Mesenchymal stem cell (in vitro differentiated cells and primary cell): ENCODE data around the gene TMEM222.

Source experiments
- DNase-seq: peaks from one replicate; pipeline ENCODE4 v3.0.0-alpha.2; 2013
- H2AFZ ChIP-seq: one replicate; pipeline ENCODE4 v1.6.1; 2013; ENCODE audit warnings: low read depth, mild to moderate bottlenecking, control low read depth, inconsistent platforms, low read length, moderate library complexity
- H2AK5ac ChIP-seq: 2 replicates; pipeline ENCODE4 v1.6.1; 2013; ENCODE audit warnings: low read length, moderate library complexity, mild to moderate bottlenecking, inconsistent platforms; ENCODE audit not compliant: severe bottlenecking
- H2BK120ac ChIP-seq: one replicate; pipeline ENCODE4 v1.6.1; 2013; ENCODE audit warnings: low read depth, mild to moderate bottlenecking, inconsistent platforms, low read length, moderate library complexity
- H2BK12ac ChIP-seq, 2 experiments: one replicate each; pipeline ENCODE4 v1.6.1; 2013; ENCODE audit warnings: inconsistent platforms in 2 of 2, low read length in 2 of 2, mild to moderate bottlenecking in 2 of 2, moderate library complexity in 2 of 2, control low read depth in 1 of 2
- H2BK15ac ChIP-seq: one replicate; pipeline ENCODE4 v1.6.1; 2013; ENCODE audit warnings: mild to moderate bottlenecking, low read depth, inconsistent platforms; ENCODE audit not compliant: poor library complexity, severe bottlenecking
- H2BK5ac ChIP-seq: 2 replicates; pipeline ENCODE4 v1.6.1; 2013; ENCODE audit warnings: low read depth, mild to moderate bottlenecking, low read length, control low read depth, inconsistent platforms; ENCODE audit not compliant: poor library complexity, severe bottlenecking
- H3K14ac ChIP-seq, 2 experiments: one replicate each; pipeline ENCODE4 v1.6.1; 2013; ENCODE audit warnings: inconsistent platforms in 2 of 2, low read length in 2 of 2, control low read depth in 1 of 2, mild to moderate bottlenecking in 1 of 2, moderate library complexity in 1 of 2
- H3K18ac ChIP-seq, 2 experiments: one replicate each; pipeline ENCODE4 v1.6.1; 2013; ENCODE audit warnings: inconsistent platforms in 2 of 2, low read length in 2 of 2, control low read depth in 1 of 2, low read depth in 1 of 2, mild to moderate bottlenecking in 1 of 2
- H3K23ac ChIP-seq, 2 experiments: one replicate each; pipeline ENCODE4 v1.6.1; 2013; ENCODE audit warnings: inconsistent platforms in 2 of 2, low read length in 2 of 2, mild to moderate bottlenecking in 2 of 2, moderate library complexity in 2 of 2, control low read depth in 1 of 2
- H3K27ac ChIP-seq: 2 replicates; pipeline ENCODE4 v1.5.1; 2013; ENCODE audit warnings: mild to moderate bottlenecking, moderate library complexity, low read length, control low read depth, inconsistent platforms; ENCODE audit not compliant: poor library complexity, severe bottlenecking
- H3K27me3 ChIP-seq, 2 experiments: 2 replicates each; pipeline versions ENCODE4 v1.6.1 to v1.7.0; 2013; ENCODE audit warnings: low read length in 2 of 2, mild to moderate bottlenecking in 2 of 2, moderate library complexity in 2 of 2, control low read depth in 1 of 2, inconsistent platforms in 1 of 2; ENCODE audit not compliant: control insufficient read depth in 1 of 2, insufficient read depth in 1 of 2
- H3K36me3 ChIP-seq, 2 experiments: 2 replicates each; pipeline versions ENCODE4 v1.6.1 to v1.7.0; 2013; ENCODE audit warnings: low read length in 2 of 2, control low read depth in 1 of 2, inconsistent platforms in 1 of 2, low read depth in 1 of 2, mild to moderate bottlenecking in 1 of 2; ENCODE audit not compliant: insufficient read depth in 2 of 2, control insufficient read depth in 1 of 2
- H3K4ac ChIP-seq, 2 experiments: one replicate each; pipeline ENCODE4 v1.6.1; 2013; ENCODE audit warnings: inconsistent platforms in 2 of 2, low read length in 2 of 2, mild to moderate bottlenecking in 2 of 2, moderate library complexity in 2 of 2, control low read depth in 1 of 2, low read depth in 1 of 2
- H3K4me1 ChIP-seq: 2 replicates; pipeline ENCODE4 v1.6.1; 2013; ENCODE audit warnings: low read depth, low read length, control low read depth; ENCODE audit not compliant: control insufficient read depth, insufficient read depth
- H3K4me2 ChIP-seq: 2 replicates; pipeline ENCODE4 v1.6.1; 2013; ENCODE audit warnings: low read length, mild to moderate bottlenecking, inconsistent platforms; ENCODE audit not compliant: poor library complexity, severe bottlenecking
- H3K4me3 ChIP-seq, 2 experiments: 2 replicates each; pipeline versions ENCODE4 v1.5.1 to v1.7.0; 2013; ENCODE audit warnings: low read length in 2 of 2, mild to moderate bottlenecking in 2 of 2, control low read depth in 1 of 2, low read depth in 1 of 2; ENCODE audit not compliant: insufficient read depth in 1 of 2
- H3K79me1 ChIP-seq: replicated peaks from 2 replicates; pipeline ENCODE4 v1.6.1; 2013; ENCODE audit warnings: mild to moderate bottlenecking, control low read depth, low read length, inconsistent platforms; ENCODE audit not compliant: poor library complexity, severe bottlenecking
- H3K9ac ChIP-seq: 2 replicates; pipeline ENCODE4 v1.7.0; 2013; ENCODE audit warnings: mild to moderate bottlenecking, low read length, moderate library complexity
- H3K9me3 ChIP-seq: 2 replicates; pipeline ENCODE4 v1.7.0; 2013; ENCODE audit warnings: mild to moderate bottlenecking, low read length; ENCODE audit not compliant: control insufficient read depth
- H4K8ac ChIP-seq: one replicate; pipeline ENCODE4 v1.6.1; 2013; ENCODE audit warnings: inconsistent platforms, mild to moderate bottlenecking, low read length, moderate library complexity
- H4K91ac ChIP-seq: one replicate; pipeline ENCODE4 v1.6.1; 2013; ENCODE audit warnings: mild to moderate bottlenecking, low read length, inconsistent platforms
- WGBS: methylation state at CpG from one replicate; pipeline ENCODE4 v1.1.7; 2013; ENCODE audit warnings: mixed read lengths; 5-methylcytosine and 5-hydroxymethylcytosine counted together

TMEM222 gene

DNA sequence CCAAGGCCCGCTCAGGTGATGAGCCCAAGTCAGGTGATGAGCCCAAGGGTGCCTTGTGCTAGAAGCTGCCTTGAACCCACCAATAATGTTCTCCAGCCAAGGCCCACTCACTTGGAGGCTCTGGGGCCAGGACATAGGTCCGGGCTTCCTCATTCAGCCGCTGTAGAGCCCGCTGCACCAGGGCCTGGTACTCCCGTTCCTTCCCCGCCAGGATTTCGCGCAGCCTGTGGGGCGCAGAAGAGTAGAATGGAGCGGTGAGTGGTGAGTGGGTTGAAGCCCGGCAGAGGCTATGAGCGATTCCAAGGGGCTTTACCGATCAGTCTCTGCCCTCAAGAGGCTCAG lies 34.3 kb downstream of the TMEM222 start:
- over 99% methylated on average over 13 of the region's 13 CpGs for WGBS
- no peak overlapping the region for H2AFZ ChIP-seq
- H3K27ac ChIP-seq: no peak overlapping the region
- no peak overlapping the region for H3K9ac ChIP-seq
- H2AK5ac ChIP-seq: no peak overlapping the region
- peaks cover 14% of the 10 kb centered on the region for H3K4me1 ChIP-seq
- no peak overlapping the region for H4K91ac ChIP-seq
- H3K23ac ChIP-seq: no peak overlapping the region
- no peak overlapping the region for H2BK15ac ChIP-seq
- no peak overlapping the region for H2BK120ac ChIP-seq
- H3K4ac ChIP-seq: no peak overlapping the region
- no peak overlapping the region for H3K4me2 ChIP-seq
- no peak overlapping the region for H3K18ac ChIP-seq
- H3K79me1 ChIP-seq: no peaks in the 10 kb centered on the region
- peaks cover 0 to 1% of the 10 kb centered on the region in 2 experiments for H3K27me3 ChIP-seq
- peaks cover 66 to 68% of the 10 kb centered on the region in 2 experiments for H3K36me3 ChIP-seq
- H2BK5ac ChIP-seq: no peak overlapping the region
- H3K14ac ChIP-seq: no peak overlapping the region
- no peaks in the 10 kb centered on the region for H3K9me3 ChIP-seq
- no peak overlapping the region for H2BK12ac ChIP-seq
- H4K8ac ChIP-seq: no peak overlapping the region
- no peak for DNase-seq
- no peak overlapping the region for H3K4me3 ChIP-seq

DNA sequence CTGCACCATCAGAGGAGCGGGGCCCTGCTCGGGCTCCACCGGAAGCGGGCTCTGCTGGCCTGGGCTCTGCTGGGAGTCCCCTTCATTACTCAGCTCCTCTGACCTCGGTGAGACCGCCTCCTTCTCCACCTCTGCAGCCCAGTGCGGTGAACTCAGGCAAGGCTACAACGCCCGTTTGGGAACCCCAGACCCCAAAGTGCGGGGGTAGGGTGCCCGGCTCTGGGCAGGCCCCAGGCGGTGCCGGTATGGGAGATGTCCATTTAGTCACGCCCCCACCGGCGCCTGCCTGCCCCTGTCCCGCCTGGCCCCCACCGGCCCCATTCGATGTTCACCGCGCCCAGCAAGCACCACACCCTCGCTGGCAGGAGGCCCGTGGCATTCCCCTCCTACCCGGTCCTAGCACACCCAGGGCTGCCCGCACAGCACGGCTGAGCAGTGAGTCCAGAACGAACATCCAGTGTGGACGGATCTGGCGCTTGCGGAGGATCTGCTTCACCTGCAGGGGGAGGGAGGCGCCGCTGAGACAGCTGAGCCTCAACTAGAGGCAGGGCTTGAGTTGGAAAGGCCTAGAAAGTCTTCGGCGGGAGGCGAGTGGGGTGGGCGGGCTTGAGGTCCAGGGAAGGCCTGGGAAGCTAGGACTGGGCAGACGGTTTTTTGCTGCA lies 34.8 kb downstream of the TMEM222 start:
- Histone ChIP-seq H2BK5ac (no peak overlapping the region), H3K27ac (no peak overlapping the region), H3K9me3 (no peaks in the 10 kb centered on the region), H3K9ac (no peak overlapping the region), H3K4me3 (no peak overlapping the region), H3K27me3 (no peaks in the 10 kb centered on the region), H4K8ac (no peak overlapping the region), H4K91ac (no peak overlapping the region), H3K18ac (no peak overlapping the region), H3K4me2 (no peak overlapping the region), H3K4me1 (peaks cover 12% of the 10 kb centered on the region), H3K79me1 (no peaks in the 10 kb centered on the region), H3K14ac (no peak overlapping the region), H3K23ac (no peak overlapping the region), H3K4ac (no peak overlapping the region), H2AFZ (no peak overlapping the region), H2BK15ac (no peak overlapping the region), H3K36me3 (peaks cover 71 to 74% of the 10 kb centered on the region in 2 experiments), H2AK5ac (no peak overlapping the region), H2BK120ac (no peak overlapping the region), H2BK12ac (no peak overlapping the region)
- WGBS: 89% methylated on average over 37 of the region's 37 CpGs
- DNase-seq: no peak

DNA sequence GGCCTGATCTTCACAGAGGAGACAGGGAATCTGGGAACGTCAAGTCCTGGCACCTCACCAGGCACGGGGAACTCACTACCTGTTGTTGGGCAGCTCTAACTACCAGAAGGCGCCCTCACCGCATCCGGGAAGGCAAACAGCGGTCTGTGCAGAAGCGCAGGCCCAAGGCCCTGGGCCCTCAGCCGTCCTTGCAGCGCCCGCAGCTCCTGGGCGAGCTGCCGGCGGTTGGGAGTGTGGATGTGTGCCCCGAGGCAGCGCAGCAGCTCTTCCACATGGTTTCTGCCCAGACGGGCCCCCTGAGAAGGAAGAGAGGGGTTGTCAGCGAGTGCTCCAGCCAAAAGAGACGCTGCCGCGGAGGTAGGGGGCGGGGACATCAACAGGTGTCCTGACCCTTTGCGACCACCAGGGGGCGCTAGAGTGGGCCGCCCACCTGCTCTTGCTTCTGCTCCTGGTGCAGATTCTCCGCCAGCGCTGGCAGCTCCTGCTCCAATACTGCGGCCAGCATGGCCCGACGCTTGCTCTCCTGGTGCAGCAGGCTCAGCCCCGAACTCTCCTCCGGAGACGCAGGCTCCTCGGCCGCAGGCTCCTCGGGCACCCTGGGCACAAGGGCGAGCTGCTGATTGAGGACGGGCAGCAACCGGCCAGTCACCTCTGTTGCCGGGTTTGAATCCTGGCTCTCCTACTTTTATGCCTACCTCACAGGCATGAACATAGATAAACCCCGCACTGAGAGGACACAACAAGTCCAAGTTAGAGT lies 35.5 kb downstream of the TMEM222 start:
- no peaks in the 10 kb centered on the region for H3K27me3 ChIP-seq
- no peak overlapping the region for H2BK15ac ChIP-seq
- H2BK5ac ChIP-seq: no peak overlapping the region
- no peak overlapping the region for H3K4ac ChIP-seq
- H4K91ac ChIP-seq: no peak overlapping the region
- no peak overlapping the region for H3K23ac ChIP-seq
- no peak overlapping the region for H2AFZ ChIP-seq
- 39% methylated on average over 39 of the region's 40 CpGs for WGBS
- H3K79me1 ChIP-seq: no peaks in the 10 kb centered on the region
- H2BK120ac ChIP-seq: no peak overlapping the region
- no peak overlapping the region for H2BK12ac ChIP-seq
- peaks cover 77 to 81% of the 10 kb centered on the region in 2 experiments for H3K36me3 ChIP-seq
- H2AK5ac ChIP-seq: no peak overlapping the region
- H3K18ac ChIP-seq: no peak overlapping the region
- no peak overlapping the region for H3K4me3 ChIP-seq
- H3K4me2 ChIP-seq: no peak overlapping the region
- no peak overlapping the region for H4K8ac ChIP-seq
- DNase-seq: peak; percentile 55
- no peaks in the 10 kb centered on the region for H3K9me3 ChIP-seq
- no peak overlapping the region for H3K9ac ChIP-seq
- no peak overlapping the region for H3K27ac ChIP-seq
- H3K14ac ChIP-seq: no peak overlapping the region
- peaks cover 12% of the 10 kb centered on the region for H3K4me1 ChIP-seq

DNA sequence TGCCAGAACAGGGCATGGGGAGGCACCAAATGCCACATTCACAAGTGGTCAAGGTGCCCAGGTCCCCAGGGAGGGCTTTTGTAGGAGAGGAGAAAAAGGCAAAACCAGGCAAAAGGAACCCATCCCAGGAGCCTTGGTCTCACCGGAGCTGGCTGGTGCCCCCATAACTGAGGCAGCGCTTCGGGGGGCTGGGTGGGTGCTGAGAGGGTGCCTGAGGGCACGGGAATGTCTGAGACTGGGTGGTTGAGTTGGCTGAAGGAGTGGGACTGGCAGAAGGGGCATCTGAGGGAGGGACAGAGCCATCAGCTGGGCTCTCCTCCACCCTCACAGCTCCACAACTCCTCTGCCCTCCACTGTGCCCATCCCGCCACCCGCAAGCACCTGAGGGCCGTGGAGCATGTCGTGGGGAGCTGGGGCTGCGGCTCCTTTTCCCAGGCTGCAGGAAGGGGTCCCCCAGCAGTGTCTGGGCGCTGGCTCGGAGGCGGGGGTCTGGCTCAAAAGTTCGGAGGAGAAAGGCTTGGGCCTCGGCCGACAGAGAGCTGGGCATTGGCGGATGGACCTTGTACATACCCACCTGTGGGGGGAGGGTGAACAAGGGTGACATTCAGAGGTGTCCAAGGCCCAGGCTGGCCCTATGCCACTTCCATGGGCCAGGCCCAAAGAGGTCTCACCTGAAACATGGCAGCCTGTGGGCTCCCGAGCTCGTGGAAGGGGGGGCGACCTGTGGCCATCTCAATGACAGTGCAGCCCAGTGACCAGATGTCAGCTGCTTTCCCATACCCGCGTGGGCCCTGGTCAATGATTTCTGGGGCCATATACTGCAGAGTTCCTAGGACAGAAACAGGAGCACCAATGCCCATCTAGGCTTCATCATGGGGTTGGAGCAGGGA lies 36.3 kb downstream of the TMEM222 start:
- Histone ChIP-seq H3K14ac (no peak overlapping the region), H3K79me1 (no peaks in the 10 kb centered on the region), H4K91ac (no peak overlapping the region), H2BK15ac (no peak overlapping the region), H3K4me3 (no peak overlapping the region), H3K27me3 (no peaks in the 10 kb centered on the region), H3K36me3 (peaks cover 81 to 86% of the 10 kb centered on the region in 2 experiments), H2BK5ac (no peak overlapping the region), H3K4me2 (no peak overlapping the region), H2AK5ac (no peak overlapping the region), H3K4ac (no peak overlapping the region), H2AFZ (no peak overlapping the region), H3K9me3 (no peaks in the 10 kb centered on the region), H3K23ac (no peak overlapping the region), H3K9ac (no peak overlapping the region), H3K4me1 (peaks cover 12% of the 10 kb centered on the region), H4K8ac (no peak overlapping the region), H3K18ac (no peak overlapping the region), H3K27ac (no peak overlapping the region), H2BK12ac (no peak overlapping the region), H2BK120ac (no peak overlapping the region)
- no peak for DNase-seq
- WGBS: 97% methylated on average over 17 of the region's 21 CpGs
